ENCODE measurements around the gene ATP11C.

Gene ATP11C

DNA sequence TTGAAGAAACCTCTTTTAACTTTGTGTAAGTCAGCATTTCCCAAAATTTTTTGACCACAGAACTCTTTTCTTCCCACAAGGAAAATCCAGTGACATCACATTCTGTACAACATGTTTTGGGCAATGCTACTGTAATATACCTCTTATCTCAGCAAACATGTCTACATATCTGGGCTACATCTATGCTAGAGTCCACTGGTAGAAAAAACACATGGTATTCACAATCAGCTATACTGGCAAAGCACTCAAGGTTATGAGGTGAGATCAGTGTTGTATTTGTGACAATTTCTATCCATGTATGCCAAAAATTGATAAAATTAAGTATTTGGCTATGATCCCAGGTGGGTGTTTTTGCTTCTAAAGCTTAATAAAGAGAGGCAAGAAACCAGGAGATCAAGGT lies 98.0 kb downstream of the ATP11C start:
- Histone ChIP-seq H3K27ac (no peak overlapping the region), H3K4me1 (ENCODE audit: control insufficient read depth in 1 of 2, insufficient read depth in 1 of 2, low read depth in 1 of 2, low read length in 1 of 2) (peaks cover 11 to 13% of the 10 kb centered on the region in 2 experiments), H3K27me3 (no peaks in the 10 kb centered on the region), H3K36me3 (no peaks in the 10 kb centered on the region), H3K4me3 (ENCODE audit: low read depth in 1 of 2, low read length in 1 of 2) (no peak overlapping the region), H3K9me3 (no peaks in the 10 kb centered on the region)
- TF ChIP-seq, protein P1, sequence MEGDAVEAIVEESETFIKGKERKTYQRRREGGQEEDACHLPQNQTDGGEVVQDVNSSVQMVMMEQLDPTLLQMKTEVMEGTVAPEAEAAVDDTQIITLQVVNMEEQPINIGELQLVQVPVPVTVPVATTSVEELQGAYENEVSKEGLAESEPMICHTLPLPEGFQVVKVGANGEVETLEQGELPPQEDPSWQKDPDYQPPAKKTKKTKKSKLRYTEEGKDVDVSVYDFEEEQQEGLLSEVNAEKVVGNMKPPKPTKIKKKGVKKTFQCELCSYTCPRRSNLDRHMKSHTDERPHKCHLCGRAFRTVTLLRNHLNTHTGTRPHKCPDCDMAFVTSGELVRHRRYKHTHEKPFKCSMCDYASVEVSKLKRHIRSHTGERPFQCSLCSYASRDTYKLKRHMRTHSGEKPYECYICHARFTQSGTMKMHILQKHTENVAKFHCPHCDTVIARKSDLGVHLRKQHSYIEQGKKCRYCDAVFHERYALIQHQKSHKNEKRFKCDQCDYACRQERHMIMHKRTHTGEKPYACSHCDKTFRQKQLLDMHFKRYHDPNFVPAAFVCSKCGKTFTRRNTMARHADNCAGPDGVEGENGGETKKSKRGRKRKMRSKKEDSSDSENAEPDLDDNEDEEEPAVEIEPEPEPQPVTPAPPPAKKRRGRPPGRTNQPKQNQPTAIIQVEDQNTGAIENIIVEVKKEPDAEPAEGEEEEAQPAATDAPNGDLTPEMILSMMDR (IDR thresholded peaks at IDR 0.05): no peak

DNA sequence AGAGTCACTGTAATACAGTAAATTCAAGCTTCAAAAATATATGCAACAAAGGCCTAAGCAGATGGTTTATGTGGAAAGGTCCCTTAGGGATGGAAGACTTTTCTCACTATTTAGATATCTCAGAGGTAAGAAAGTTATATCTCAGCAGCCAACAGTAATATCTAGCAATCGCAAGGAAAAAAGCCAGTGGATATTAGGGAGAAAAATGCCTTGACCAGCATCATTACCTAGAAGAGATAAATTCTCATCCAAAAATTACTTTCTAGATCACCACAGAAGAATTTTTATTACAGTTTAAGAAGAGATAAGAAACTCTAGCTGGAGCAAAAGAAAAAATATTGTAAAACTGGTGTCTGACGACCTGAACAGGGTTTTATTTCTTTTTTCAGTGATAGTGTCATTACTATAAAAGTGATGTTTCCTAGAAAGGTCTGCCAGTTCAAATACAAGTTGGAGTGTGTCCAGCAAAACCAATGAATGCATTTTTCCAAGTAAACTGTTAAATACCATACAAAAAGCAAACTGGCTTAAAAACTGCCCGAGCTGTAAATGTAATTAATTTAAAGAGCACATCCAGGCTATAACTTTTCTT lies 100.0 kb downstream of the ATP11C start:
- Histone ChIP-seq H3K36me3 (no peaks in the 10 kb centered on the region), H3K27me3 (no peaks in the 10 kb centered on the region), H3K4me3 (ENCODE audit: low read depth in 1 of 2, low read length in 1 of 2) (no peak overlapping the region), H3K27ac (no peak overlapping the region), H3K4me1 (ENCODE audit: control insufficient read depth in 1 of 2, insufficient read depth in 1 of 2, low read depth in 1 of 2, low read length in 1 of 2) (peaks cover 11 to 13% of the 10 kb centered on the region in 2 experiments), H3K9me3 (no peaks in the 10 kb centered on the region)
- TF ChIP-seq, protein P1 (IDR thresholded peaks at IDR 0.05): no peak

DNA sequence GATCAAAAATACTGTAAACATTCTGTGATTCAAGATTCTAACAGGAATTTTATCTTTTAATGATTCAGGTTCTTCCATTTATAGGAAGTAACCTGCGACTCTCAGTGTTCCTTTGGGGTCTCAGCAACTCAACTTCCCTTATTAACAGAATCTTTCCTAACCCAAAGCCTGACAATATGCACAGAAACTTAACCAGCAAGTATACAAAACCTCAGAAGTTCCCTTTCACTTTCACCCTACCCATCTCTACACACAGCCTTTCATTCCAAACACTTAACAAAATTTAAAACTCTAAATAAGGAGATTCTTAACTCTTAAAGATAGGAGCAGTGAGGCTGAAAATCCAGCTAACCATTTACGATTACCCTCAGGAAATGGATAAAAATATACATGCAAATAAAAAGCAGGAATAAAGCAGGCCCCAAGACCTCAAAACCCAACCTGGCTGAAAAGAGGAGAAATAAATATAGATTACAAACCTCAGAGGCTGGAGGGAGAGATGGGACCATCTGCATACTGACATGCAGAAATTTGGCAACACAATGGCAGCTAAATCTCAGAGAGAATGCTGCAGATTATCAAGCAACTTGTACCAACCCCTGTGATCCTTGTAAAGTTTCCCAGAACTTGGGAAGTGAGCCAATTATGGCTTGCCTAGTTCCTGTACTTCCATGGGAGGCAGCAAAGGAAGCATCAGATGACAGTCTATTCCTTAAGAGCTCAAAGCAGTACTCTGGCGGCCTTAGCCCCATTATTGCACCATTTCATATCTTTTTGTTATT lies 101.0 kb downstream of the ATP11C start:
- Histone ChIP-seq H3K27ac (peak overlapping the region; percentile 25), H3K4me1 (ENCODE audit: control insufficient read depth in 1 of 2, insufficient read depth in 1 of 2, low read depth in 1 of 2, low read length in 1 of 2) (peaks cover 11 to 13% of the 10 kb centered on the region in 2 experiments), H3K27me3 (no peaks in the 10 kb centered on the region), H3K36me3 (no peaks in the 10 kb centered on the region), H3K9me3 (no peaks in the 10 kb centered on the region), H3K4me3 (ENCODE audit: low read depth in 1 of 2, low read length in 1 of 2) (no peak overlapping the region)
- TF ChIP-seq, protein P1 (IDR thresholded peaks at IDR 0.05): no peak

DNA sequence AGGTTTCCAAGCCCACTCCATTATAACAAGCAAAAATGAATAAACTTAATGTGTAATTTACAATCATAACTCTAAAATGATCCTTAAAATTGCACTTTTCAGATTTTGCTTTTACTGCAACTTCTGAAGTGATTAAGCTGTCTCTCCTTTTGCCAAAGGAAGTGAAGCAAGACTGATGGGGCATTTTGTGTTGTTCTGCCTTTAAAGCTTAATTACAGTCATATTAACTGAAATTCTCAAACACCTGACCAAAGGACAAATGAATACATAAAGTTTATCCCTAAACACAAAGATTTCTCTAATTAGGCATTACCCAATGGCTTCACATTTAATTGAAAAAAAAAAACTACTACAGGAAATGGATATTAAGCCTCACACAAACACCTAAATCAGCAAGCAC lies 101.8 kb downstream of the ATP11C start:
- Histone ChIP-seq H3K27ac (peak overlapping the region; percentile 18), H3K4me3 (ENCODE audit: low read depth in 1 of 2, low read length in 1 of 2) (no peak overlapping the region)

DNA sequence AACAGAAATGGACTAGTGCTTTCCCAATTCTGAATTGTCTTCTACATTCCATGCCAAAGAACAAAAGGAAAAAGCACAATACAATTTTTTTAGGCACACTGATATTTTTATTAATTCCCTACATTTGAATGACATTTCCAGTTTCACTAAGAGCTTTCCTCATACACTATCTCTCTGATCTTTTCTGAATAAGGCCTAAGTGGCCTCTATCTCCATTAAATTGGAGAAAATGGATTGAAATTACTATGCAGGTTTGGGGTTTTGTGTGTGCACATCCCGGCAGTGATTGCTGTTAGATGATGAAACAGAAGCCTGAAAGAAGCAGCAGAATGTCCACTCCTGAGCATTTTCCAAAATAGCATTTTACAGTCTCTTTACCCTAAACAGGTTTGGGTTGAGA lies 104.0 kb downstream of the ATP11C start:
- Histone ChIP-seq H3K27me3 (no peaks in the 10 kb centered on the region), H3K4me1 (ENCODE audit: control insufficient read depth in 1 of 2, insufficient read depth in 1 of 2, low read depth in 1 of 2, low read length in 1 of 2) (peaks cover 15 to 17% of the 10 kb centered on the region in 2 experiments), H3K27ac (no peak overlapping the region), H3K4me3 (ENCODE audit: low read depth in 1 of 2, low read length in 1 of 2) (no peak overlapping the region), H3K9me3 (no peaks in the 10 kb centered on the region), H3K36me3 (no peaks in the 10 kb centered on the region)
- TF ChIP-seq, protein P1 (IDR thresholded peaks at IDR 0.05): no peak

More for the DNA sequence above, 101.8 kb downstream of the ATP11C start:
- Histone ChIP-seq H3K4me1 (ENCODE audit: control insufficient read depth in 1 of 2, insufficient read depth in 1 of 2, low read depth in 1 of 2, low read length in 1 of 2) (peaks cover 11 to 13% of the 10 kb centered on the region in 2 experiments), H3K9me3 (no peaks in the 10 kb centered on the region), H3K36me3 (no peaks in the 10 kb centered on the region), H3K27me3 (no peaks in the 10 kb centered on the region)
- TF ChIP-seq, protein P1 (IDR thresholded peaks at IDR 0.05): no peak
